Activated naive CD8-positive, alpha-beta T cell treated with anti-CD3 and anti-CD28 coated beads, Interleukin-2, amount 10 ng/mL, durations not matched to agents 7 days and 5 days (primary cell): Measurements from ENCODE around the gene CYP17A1. TPM values are rescaled to one million over a fixed set of nuclear protein-coding genes. Genes with fewer than 3 reads are reported as not detected.

Experiments
- ATAC-seq: fragments of 150-1000 bp; cut with Tn5 transposase; one replicate; pipeline ENCODE4 v1.10.0; 2021; ENCODE audit warnings: low read depth, moderate library complexity
- POLR2A ChIA-PET: fragments of 350-600 bp; sonication (Branson Sonifier 250); formaldehyde crosslinking; loops from one replicate; lab custom pipeline; 2021; ENCODE audit warnings: antibody characterized with exemption; lab: Charles Lee
- DNase-seq: peaks from one replicate; pipeline ENCODE4 v3.0.0; 2021
- H3K27ac Mint-ChIP-seq: one replicate; pipeline ENCODE4 v1.8.0; 2022; ENCODE audit warnings: mild to moderate bottlenecking, mixed read lengths
- H3K27me3 Mint-ChIP-seq: one replicate; pipeline ENCODE4 v1.8.0; 2022; ENCODE audit warnings: mild to moderate bottlenecking, moderate library complexity, mixed read lengths
- H3K36me3 Mint-ChIP-seq: one replicate; pipeline ENCODE4 v1.8.0; 2021; ENCODE audit warnings: mild to moderate bottlenecking, mixed read lengths
- H3K4me1 Mint-ChIP-seq: one replicate; pipeline ENCODE4 v1.8.0; 2021; ENCODE audit warnings: mixed read lengths
- H3K4me3 Mint-ChIP-seq: one replicate; pipeline ENCODE4 v1.8.0; 2022; ENCODE audit warnings: mild to moderate bottlenecking, moderate library complexity, mixed read lengths
- H3K9me3 Mint-ChIP-seq: one replicate; pipeline ENCODE4 v1.8.0; 2021; ENCODE audit warnings: mixed read lengths
- total RNA-seq, 2 experiments: library from RNA; stranded (reverse); gene quantifications; one replicate each; pipeline ENCODE4 v1.2.3, GENCODE V29; 2021

CYP17A1 gene
- total RNA-seq, 2 experiments from 2014 or later, result not detected

DNA sequence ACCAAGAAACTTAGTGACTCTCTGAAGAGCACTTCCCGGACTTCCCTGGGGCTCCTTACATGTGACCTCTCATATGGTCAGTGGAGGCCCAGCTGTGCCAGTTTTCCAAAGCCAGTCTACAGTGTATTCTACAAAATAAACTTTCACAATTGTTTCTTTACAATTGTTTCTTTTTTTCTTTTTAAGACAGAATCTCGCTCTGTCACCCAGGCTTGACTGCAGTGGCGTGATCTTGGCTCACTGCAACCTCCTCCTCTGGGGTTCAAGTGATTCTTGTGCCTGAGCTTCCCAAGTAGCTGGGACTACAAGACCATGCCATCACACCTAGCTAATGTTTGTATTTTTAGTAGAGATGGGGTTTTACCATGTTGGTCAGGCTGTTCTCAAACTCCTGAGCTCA is 25.9 kb downstream of the CYP17A1 start:
- DNase-seq, result no peak
- H3K9me3 Mint-ChIP-seq, result no peaks in the 10 kb centered on the region
- H3K4me1 Mint-ChIP-seq, result peaks cover 33% of the 10 kb centered on the region
- ATAC-seq, result no peak
- no peaks in the 10 kb centered on the region for H3K27me3 Mint-ChIP-seq
- peaks cover 20% of the 10 kb centered on the region for H3K36me3 Mint-ChIP-seq
- POLR2A ChIA-PET, result interaction anchor here (0.6 to 1.6 kb wide), 3 partner anchors 16 to 97 kb away, joined by 3 to 7 read pairs (median 3); partner anchors contain the start of genes ARL3 and SFXN2
- H3K4me3 Mint-ChIP-seq, result no peak overlapping the region
- no peak overlapping the region for H3K27ac Mint-ChIP-seq

DNA sequence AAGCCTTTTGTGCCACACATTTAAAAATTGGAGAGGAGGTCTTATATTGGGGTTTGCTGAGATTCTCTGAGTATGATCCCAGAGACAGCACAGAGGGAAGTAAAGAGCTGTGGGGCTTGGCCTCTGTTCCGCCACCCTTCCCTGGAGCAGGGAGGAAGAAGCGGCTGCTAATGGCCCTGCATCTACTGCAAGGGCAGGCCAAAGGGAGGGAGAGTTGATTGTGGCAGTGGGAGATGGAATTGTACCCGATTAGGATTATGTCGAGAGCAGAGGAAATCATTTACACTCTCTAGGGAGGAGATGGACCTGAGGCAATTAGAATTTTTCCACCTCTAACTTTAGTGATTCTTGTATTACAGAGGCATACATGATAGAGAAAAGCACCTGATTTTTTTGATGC is 28.8 kb downstream of the CYP17A1 start:
- POLR2A ChIA-PET, result no interaction called here
- Mint-ChIP-seq H3K36me3 (peaks cover 21% of the 10 kb centered on the region), H3K27ac (no peak overlapping the region), H3K27me3 (no peaks in the 10 kb centered on the region), H3K4me1 (peaks cover 25% of the 10 kb centered on the region), H3K4me3 (no peak overlapping the region), H3K9me3 (peaks cover 2% of the 10 kb centered on the region)
- DNase-seq, result no peak
- no peak for ATAC-seq

DNA sequence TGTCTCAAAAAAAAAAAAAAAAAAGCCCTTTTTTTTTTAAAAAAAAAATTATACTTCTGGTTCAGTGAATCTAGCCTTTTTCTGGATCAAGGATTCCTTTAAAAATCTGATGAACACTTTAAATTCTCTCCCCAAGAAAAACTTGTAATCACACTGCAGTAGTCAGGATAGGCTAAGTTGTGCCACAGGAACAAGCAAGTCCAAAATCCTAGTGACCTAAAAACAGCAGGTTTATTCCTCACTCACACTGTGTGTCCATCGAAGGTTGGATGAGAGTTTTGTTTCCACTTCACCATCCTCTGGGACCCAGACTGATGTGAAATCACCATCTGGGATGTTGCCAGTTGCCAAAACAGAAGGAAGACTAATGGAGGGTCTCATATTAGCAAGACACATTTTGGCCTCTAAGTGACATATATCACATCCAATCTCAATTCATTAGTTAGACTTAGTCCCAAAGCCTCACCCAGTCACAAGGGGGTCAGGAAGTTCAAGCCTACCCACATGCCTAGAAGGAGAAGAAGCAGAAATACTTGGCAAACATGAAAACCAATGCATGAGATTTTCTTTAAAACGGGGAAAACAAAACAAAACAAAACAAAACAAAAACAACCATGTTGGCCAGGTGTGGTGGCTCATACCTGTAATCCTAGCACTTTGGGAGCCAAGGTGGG is 32.7 kb downstream of the CYP17A1 start:
- DNase-seq (no peak), ATAC-seq (no peak)
- POLR2A ChIA-PET, result interaction anchor here (0.7 kb wide), 1 partner anchor 955 kb away, joined by 3 read pairs; no protein-coding TSS in a partner anchor
- peaks cover 28% of the 10 kb centered on the region for H3K4me1 Mint-ChIP-seq
- peaks cover 2% of the 10 kb centered on the region for H3K9me3 Mint-ChIP-seq
- peaks cover 21% of the 10 kb centered on the region for H3K36me3 Mint-ChIP-seq
- H3K27me3 Mint-ChIP-seq, result no peaks in the 10 kb centered on the region
- H3K4me3 Mint-ChIP-seq, result no peak overlapping the region
- no peak overlapping the region for H3K27ac Mint-ChIP-seq

DNA sequence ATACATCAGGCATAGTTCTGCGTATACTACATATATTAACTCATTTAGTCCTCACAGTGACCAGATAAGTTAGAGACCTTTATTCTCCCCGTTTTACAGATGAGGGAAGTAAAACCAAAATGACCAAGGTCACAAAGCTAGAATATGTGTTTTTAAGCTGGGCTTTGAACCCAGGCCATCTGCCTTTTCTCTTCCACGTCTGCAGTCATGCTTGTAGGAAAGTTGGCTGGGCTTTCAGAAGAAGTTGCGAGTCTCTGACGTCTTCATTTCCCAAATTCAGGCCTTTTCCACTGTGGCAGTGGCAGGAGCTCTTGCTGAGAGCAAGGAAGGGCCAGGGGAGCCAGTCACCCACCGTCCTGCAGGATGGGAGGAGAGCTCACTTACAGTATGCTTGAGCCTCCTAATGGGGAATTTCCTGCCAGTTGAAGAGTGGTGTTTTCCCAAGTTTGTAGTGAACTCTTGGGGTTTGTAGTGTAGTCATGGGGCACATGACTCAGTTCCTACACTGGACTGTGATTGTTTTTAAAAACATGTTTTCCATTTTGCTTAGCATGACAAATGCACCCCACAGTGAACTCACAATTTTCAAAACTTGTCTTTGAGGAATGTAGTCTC is 34.2 kb downstream of the CYP17A1 start:
- ATAC-seq, result no peak
- H3K4me3 Mint-ChIP-seq, result no peak overlapping the region
- no peaks in the 10 kb centered on the region for H3K27me3 Mint-ChIP-seq
- POLR2A ChIA-PET, result interaction anchor here (0.9 kb wide), 1 partner anchor 353 kb away, joined by 3 read pairs; no protein-coding TSS in a partner anchor
- H3K36me3 Mint-ChIP-seq, result peaks cover 27% of the 10 kb centered on the region
- peak overlapping the region; percentile 25 for H3K27ac Mint-ChIP-seq
- H3K4me1 Mint-ChIP-seq, result peaks cover 23% of the 10 kb centered on the region
- peaks cover 2% of the 10 kb centered on the region for H3K9me3 Mint-ChIP-seq
- no peak for DNase-seq

DNA sequence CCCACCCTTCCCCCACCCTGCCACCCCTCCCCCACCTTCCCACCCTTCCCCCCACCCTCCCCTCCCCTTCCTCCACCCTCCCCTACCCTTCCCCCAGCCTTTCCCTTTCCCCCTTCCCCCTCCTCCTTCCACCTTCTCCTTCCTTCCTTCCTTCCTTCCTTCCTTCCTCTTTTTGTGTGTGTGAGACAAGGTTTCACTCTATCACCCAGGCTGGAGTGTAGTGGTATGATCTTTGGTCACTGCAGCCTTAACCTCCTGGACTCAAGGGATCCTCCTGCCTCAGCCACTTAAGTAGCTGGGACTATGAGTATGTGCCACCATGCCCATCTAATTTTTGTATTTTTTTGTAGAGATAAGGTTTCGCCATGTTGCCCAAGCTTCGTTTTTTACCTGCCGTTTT is 35.2 kb downstream of the CYP17A1 start:
- Mint-ChIP-seq H3K9me3 (peaks cover 2% of the 10 kb centered on the region), H3K36me3 (peaks cover 29% of the 10 kb centered on the region), H3K4me1 (peaks cover 26% of the 10 kb centered on the region), H3K27ac (peak overlapping the region; percentile 74), H3K27me3 (no peaks in the 10 kb centered on the region), H3K4me3 (no peak overlapping the region)
- DNase-seq, result no peak
- POLR2A ChIA-PET, result interaction anchor here (0.9 kb wide), 1 partner anchor 352 kb away, joined by 3 read pairs; no protein-coding TSS in a partner anchor
- no peak for ATAC-seq

DNA sequence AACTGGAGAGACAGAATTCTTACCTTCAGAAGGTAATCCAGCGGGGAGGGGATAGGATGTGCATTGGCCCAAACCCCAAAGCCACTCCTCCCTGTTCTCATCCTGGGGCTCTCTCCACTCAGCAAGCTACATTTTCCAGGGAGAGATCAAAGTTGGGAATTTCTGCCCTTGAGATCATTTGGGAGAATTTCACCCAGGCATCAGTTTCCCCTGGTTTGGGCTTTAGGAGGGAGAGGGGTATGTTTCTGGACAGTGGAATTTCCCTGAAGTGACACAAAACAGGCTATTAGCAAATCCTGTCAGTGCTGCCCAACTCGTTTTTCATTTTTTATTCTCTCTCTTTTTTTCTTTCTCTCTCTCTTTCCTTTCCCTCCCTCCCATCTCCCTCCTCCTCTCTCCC is 35.7 kb downstream of the CYP17A1 start:
- H3K9me3 Mint-ChIP-seq, result peaks cover 2% of the 10 kb centered on the region
- peaks cover 31% of the 10 kb centered on the region for H3K4me1 Mint-ChIP-seq
- POLR2A ChIA-PET, result no interaction called here
- no peak overlapping the region for H3K4me3 Mint-ChIP-seq
- no peak for ATAC-seq
- H3K36me3 Mint-ChIP-seq, result peaks cover 29% of the 10 kb centered on the region
- H3K27ac Mint-ChIP-seq, result no peak overlapping the region
- DNase-seq, result no peak
- H3K27me3 Mint-ChIP-seq, result no peaks in the 10 kb centered on the region

DNA sequence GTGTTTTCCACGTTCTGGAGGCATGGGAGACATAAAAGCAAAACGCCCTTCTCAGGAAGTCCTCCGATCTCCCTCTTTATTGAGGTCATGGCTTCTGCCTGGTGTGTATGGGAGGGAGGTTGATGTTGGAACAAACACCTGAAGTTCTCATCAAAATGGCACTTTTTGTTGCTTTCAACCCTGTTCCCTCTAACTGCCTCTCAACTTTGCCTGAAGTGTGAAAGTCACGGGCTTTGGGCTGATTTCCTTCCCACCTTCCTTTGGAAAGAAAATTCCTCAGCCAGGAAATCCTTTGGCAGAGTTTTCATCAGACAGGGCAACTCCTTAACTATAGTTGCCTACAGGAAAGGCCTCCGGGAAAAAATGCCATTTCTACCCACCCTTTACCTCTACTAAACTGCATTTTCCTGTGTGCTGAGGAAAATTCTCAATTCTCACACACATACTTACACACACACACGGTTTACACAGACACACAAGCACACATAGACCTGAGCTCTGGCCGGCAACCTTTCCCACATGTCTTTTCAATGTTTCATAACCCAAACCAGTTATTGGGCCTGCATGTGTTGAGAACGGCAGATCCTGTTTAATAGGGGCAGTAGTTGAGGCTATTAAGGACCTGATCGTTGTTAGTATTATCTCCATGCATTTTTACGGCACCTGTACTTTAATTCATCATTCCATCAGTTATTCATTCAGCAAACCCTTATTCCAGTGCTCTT is 36.4 kb downstream of the CYP17A1 start:
- no peak overlapping the region for H3K27ac Mint-ChIP-seq
- POLR2A ChIA-PET, result interaction anchor here (0.9 kb wide), 1 partner anchor 12 kb away, joined by 3 read pairs; no protein-coding TSS in a partner anchor
- peaks cover 29% of the 10 kb centered on the region for H3K36me3 Mint-ChIP-seq
- ATAC-seq (no peak), DNase-seq (no peak)
- H3K4me1 Mint-ChIP-seq, result peaks cover 37% of the 10 kb centered on the region
- H3K27me3 Mint-ChIP-seq, result no peaks in the 10 kb centered on the region
- H3K9me3 Mint-ChIP-seq, result peaks cover 2% of the 10 kb centered on the region
- H3K4me3 Mint-ChIP-seq, result no peak overlapping the region

DNA sequence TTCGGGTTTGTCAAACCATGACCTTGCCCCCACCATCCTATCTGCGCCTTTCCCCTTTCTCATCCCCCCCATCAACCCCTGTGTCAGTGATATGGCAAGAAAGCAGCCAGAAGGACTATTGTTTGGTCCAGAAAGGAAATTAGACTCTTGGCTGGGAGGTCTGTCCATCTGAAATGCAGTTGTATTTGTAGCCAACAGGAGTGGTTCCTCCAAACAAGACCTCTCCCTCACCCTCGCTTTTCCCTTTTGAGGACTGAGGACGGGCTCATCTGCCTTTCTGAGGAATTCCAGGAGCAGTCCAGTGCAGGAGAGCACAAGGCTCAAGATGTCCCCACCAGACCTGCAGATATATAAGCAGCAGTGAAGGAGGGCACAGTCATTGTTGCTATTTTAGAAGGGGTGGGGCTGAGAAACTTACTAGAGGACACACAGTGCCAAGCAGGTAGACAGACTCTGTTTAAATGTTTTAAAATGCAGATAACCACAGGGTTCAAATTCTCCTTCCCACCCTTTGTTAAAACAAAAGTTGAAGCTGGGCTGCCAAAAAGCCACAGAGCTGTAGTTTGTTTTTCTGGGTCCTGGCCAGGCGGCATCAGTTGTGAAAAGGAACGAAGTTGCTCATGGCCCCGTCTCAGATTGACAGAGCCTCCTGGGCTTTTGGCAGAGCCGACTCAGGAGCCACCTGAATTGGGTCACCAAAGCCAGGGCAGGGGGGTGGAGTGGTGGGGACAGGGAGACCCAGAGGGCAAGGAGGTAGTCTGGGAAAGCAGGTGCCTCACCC is 37.3 kb downstream of the CYP17A1 start:
- Mint-ChIP-seq H3K36me3 (peaks cover 29% of the 10 kb centered on the region), H3K27me3 (no peaks in the 10 kb centered on the region), H3K9me3 (peaks cover 2% of the 10 kb centered on the region), H3K4me3 (no peak overlapping the region), H3K27ac (no peak overlapping the region), H3K4me1 (peaks cover 43% of the 10 kb centered on the region)
- POLR2A ChIA-PET, result interaction anchor here (0.9 kb wide), 1 partner anchor 13 kb away, joined by 3 read pairs; no protein-coding TSS in a partner anchor
- DNase-seq (no peak), ATAC-seq (no peak)

DNA sequence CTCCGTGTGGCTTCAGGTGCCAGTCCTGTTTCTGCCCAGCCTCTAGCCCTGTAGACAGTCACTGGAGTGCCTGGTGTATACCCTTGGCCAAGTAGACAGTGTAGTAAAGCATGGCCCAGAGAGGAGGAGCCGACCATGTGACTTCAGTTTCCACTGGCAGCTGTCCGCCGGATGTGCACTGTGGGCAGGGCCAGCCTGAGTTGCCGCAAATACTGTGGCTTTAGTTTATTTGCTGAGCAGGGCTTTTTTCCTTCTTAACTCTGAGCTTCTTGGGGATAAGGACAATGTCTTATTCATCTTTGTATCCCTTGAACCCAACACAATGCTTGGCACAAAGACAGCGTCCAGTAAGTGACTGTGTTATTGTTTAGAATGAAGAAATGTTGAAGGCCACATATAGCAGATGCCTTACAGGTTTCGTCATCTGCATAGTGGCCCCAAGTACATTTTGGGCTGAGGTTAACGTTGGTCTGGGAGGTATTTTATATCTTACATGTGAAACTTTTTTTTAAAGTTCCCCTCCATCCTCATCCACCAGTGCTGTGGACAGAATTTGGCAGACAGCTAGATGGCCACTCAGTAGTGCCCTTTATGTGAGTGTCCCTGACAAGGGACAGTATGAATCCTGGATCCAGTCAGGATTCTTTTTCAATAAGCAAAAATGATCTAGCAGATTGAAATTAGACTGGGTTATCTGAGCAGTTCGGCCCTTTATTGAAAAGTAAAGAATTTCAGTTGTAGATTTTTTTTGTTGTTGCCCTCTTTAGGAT is 40.6 kb downstream of the CYP17A1 start:
- H3K27ac Mint-ChIP-seq, result peak overlapping the region; percentile 74
- no peaks in the 10 kb centered on the region for H3K9me3 Mint-ChIP-seq
- POLR2A ChIA-PET, result interaction anchor here (0.6 kb wide), 1 partner anchor 21 kb away, joined by 3 read pairs; no protein-coding TSS in a partner anchor
- no peaks in the 10 kb centered on the region for H3K27me3 Mint-ChIP-seq
- H3K36me3 Mint-ChIP-seq, result peaks cover 13% of the 10 kb centered on the region
- H3K4me3 Mint-ChIP-seq, result peak overlapping the region; percentile 53
- H3K4me1 Mint-ChIP-seq, result peaks cover 27% of the 10 kb centered on the region
- peak; percentile 66 for DNase-seq
- peak; percentile 99 for ATAC-seq

DNA sequence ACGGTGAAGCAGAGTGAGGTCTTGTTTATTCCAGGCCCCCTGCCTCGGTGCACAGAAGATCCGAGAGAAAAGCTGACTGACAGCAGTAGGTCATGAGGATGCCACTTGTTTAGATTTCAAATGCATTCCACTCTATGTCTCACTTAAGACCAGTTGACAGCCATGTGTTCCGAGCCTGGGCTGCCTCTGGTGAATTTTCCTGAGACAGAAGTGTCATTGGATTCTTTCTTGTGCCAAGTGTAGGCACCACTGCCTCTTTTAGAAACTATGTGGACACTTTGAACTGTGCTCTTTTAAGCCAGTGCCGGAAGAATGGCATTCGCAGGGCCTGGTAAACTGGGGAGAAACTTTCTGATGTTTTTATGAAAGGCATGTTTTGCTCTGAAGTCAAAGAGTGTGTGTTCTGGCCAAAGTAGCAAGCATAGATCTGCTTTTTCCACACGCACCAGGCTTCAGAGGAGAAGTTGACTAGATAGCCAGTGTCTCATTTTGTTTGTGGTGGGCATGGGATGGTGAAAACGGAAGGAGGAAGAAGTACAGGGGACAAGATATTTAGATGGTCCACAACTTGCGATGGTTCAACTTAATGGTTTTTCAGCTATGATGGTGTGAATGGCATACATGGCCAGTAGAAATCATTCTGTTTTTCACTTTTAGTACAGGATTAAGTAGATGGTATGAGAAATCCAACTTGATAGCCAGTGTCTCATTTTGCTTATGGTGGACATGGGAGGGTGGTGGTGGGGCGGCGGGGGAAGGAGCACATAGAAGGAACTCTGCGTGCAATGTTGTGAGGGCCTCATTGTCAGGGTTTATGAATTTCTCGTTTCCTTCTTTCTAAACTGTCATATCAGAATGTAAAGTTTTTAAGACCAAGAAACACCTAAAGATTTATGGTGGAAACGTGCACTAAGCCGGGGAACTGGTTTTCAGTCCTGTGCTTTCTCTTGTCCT is 41.5 kb downstream of the CYP17A1 start:
- DNase-seq, result no peak
- H3K4me3 Mint-ChIP-seq, result peak overlapping the region; percentile 53
- H3K27ac Mint-ChIP-seq, result peak overlapping the region; percentile 74
- peaks cover 12% of the 10 kb centered on the region for H3K36me3 Mint-ChIP-seq
- H3K4me1 Mint-ChIP-seq, result peaks cover 22% of the 10 kb centered on the region
- no peak for ATAC-seq
- POLR2A ChIA-PET, result interaction anchor here (1.2 kb wide), 1 partner anchor 16 kb away, joined by 3 read pairs; no protein-coding TSS in a partner anchor
- no peaks in the 10 kb centered on the region for H3K9me3 Mint-ChIP-seq
- no peaks in the 10 kb centered on the region for H3K27me3 Mint-ChIP-seq

DNA sequence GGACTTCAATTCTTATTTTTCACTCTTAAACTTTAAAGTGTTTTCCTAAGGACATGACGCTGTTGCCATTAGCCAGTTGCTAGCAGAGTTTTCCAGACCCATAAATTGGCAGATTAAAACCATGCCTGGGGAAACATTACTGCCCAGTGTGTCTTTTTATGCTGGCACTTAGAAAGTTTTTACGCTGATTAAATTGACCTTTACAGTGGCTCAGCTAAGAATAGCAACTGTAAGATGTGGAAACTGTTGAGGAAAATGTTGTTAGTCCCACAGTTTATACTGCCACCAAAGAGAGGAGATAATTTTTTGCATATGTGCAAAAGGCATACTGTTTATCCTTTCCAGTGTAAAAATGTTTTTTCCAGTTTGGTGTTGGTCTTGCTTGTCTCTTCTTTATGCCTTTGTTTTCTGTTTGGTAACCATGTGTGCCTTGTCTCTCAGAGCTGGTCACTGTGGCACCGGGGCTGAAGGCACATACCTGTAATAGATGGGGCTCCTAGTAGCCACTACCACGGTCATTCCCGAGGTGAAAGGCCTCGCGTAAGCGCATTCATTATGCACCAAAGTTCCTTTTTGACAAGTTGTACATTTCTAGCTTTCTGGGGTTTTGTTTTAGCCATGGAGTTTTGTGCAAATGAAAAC is 45.3 kb downstream of the CYP17A1 start:
- H3K27me3 Mint-ChIP-seq, result no peaks in the 10 kb centered on the region
- peaks cover 16% of the 10 kb centered on the region for H3K36me3 Mint-ChIP-seq
- POLR2A ChIA-PET, result no interaction called here
- H3K4me1 Mint-ChIP-seq, result peaks cover 19% of the 10 kb centered on the region
- H3K9me3 Mint-ChIP-seq, result peaks cover 1% of the 10 kb centered on the region
- ATAC-seq (no peak), DNase-seq (no peak)
- H3K4me3 Mint-ChIP-seq, result no peak overlapping the region
- no peak overlapping the region for H3K27ac Mint-ChIP-seq
